Sciatic nerve (tissue), 2 donors: Measurements from ENCODE around the gene VWA5A. TPM values are rescaled to one million over a fixed set of nuclear protein-coding genes. Genes with fewer than 3 reads are reported as not detected.

Source experiments
- ATAC-seq: fragments of 200-7000 bp; cut with Tn5 transposase; one replicate; pipeline ENCODE4 v1.9.1; 2020; ENCODE audit warnings: mild to moderate bottlenecking, moderate library complexity
- DNase-seq: peaks from one replicate; pipeline ENCODE4 v3.0.0-alpha.2; 2020; ENCODE audit warnings: low spot score
- intact Hi-C: fragments of 100-400 bp; cut with DNase I; formaldehyde crosslinking; loops from one replicate; pipeline ENCODE4 v1.14.2; 2022
- total RNA-seq: library from RNA; stranded (reverse); fragmentation: NEBNext Ultra II Directional; extraction: Animal tissue kit (Norgen Biotek cat#: 25700); gene quantifications from one replicate; pipeline ENCODE4 v1.2.1, GENCODE V29; 2021
- donor health status: DM: no; HTN: no; CAD: no.
- donor health status: DM: no; HTN: no; CAD: no.

Gene VWA5A, protein sequence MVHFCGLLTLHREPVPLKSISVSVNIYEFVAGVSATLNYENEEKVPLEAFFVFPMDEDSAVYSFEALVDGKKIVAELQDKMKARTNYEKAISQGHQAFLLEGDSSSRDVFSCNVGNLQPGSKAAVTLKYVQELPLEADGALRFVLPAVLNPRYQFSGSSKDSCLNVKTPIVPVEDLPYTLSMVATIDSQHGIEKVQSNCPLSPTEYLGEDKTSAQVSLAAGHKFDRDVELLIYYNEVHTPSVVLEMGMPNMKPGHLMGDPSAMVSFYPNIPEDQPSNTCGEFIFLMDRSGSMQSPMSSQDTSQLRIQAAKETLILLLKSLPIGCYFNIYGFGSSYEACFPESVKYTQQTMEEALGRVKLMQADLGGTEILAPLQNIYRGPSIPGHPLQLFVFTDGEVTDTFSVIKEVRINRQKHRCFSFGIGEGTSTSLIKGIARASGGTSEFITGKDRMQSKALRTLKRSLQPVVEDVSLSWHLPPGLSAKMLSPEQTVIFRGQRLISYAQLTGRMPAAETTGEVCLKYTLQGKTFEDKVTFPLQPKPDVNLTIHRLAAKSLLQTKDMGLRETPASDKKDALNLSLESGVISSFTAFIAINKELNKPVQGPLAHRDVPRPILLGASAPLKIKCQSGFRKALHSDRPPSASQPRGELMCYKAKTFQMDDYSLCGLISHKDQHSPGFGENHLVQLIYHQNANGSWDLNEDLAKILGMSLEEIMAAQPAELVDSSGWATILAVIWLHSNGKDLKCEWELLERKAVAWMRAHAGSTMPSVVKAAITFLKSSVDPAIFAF
- 27.6 TPM for total RNA-seq

DNA sequence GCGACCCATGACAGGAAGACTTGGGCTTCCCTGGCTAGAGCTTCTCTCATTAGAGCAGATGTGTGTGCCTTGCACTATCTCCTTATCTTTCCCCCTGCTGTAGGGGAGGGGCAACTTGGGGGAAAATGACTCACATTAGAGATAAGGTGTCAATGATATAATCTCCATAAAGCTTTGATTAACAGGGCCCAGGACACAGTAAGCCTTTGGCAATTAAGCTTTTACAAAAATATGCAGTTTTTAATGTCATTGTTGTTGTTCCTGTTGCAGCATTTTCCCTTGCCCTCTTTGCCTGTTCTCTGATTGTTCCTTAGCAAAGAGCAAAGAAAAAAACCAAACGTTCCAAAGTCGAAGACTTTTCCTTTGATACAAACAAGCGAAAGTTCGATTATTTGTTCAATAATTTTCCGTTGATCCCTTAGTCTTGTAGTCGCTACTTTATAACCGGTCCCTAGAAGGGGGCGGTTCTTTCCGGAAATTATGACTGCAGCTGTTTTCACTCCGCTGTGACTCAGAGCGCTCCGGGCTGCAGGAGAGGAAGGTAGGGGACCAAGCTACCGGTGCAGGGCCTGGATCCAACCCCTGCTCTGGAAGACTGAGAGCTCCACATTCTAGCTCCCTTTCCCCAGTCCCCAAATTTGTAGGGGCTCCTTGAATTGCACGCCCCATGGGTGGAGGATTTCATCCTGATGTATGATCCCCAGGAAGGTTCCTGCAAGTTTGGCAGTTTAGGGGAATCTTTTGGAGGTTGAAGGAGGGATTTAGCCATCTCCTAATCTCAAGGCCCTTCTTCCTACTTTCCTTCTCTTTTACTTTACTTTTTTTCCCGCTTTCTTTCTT, at the start of gene VWA5A:
Gene VWA5A (plus strand): TSS at position 509 of the 840 bp plus-strand sequence. CDS start 2,062 bp downstream, outside the sequence.
- peak; percentile 97 for ATAC-seq
- intact Hi-C loops: no loop called here
- DNase-seq: peak; percentile 87

DNA sequence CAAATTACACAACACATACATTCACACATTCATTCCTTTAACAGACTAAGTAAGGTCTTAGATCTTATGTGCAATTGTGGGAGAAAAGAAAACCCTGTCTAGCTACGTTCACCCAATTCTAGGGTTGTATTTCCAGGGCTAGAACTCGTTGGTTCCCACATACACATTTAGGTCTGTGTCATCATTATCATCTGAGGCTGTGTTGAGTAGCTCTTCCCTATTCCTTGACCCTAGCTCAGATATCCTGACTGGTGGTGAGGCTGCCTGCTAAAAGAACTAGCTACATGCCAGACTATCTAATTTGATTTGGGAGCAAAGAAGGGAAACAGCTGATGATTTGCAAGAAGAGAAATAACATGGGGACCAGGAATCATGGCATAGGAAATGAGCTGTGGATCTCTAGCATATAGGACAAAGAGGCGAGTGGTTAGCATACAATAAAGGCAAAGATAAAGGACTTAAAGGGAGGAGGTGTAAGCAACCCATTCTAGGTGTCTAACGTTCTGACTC, 46.6 kb upstream of the VWA5A start:
- ATAC-seq (no peak), DNase-seq (no peak)
- intact Hi-C loops: no loop called here

DNA sequence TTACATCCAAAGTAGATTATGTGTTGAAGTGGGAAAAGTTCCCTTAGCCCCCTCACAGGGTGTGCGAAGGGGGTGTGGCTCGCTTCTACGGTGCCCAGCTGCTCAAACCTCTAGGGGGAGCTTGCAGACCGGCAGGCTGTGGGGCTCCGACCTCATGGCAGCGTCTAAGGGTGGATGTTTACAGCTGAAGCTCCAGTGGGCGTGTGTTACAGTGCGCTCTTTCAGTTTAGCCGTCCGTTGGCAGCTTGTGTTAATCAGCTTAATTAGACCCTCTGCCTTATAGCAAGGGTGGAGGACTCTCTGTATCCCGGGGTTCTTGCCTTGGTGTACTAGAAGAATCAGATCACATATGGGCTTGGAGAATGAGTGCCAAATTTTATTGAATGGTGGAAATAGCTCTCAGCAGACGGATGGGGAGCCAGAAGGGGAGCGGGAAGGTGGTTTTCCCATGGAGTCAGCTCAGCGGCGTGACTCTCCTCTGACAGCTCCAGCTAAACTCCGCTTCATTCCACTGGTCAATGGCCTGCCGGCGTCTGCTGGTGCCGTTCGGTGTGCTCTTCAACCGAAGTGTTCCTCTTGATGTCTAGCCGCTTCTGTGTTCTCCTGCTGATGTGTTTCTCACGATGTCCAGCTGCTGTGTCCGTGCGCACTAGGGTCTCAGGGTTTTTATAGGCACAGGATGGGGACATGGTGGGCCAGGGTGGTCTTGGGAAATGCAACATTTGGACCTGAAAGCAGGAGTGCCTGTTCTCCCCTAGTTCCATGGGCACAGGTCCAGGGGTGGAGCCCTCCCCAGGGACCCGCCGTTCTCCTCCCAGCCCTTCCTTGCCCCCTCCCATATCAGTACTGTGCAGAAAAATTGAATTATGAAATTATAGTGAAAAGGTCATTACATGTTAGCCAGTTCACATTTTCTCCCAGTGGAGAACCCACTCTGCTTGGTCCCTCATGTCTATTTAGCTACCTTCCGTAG, 45.5 kb upstream of the VWA5A start:
- intact Hi-C loops: no loop called here
- ATAC-seq: peak; percentile 65
- peak; percentile 67 for DNase-seq

DNA sequence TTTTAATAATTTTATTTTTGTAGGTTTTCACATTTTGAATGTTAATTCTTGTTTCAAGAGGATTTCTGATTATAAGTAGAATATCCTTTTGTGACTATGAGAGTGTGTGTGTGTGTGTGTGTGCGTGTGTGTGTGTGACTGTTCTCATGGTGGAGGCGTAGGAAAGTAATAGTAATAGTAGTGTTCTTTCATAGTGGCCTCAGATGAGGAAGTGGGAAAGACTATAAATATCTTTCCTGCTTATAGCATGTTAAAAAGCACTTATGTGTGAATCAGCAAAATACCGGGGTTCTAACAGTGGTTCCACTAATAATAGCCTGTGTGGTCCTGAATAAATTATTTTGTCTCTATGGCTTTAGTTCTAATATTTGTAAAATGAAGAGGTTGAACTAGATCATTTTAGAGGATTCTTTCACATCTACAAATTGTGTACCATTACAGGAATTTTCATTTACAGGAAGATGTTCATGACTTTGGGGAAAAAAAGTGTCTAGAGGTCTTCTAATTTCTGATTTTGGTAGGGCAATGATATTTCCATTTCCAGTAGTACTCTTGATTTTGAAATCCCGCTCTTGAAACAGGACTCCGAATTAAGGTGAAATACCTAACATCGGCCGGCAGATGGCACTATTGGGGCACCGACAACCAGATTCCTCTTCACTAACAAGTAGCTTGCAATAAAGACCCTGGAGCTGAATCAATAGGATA, 44.2 kb upstream of the VWA5A start:
- intact Hi-C loops: no loop called here
- DNase-seq (peak; percentile 77), ATAC-seq (peak; percentile 67)

DNA sequence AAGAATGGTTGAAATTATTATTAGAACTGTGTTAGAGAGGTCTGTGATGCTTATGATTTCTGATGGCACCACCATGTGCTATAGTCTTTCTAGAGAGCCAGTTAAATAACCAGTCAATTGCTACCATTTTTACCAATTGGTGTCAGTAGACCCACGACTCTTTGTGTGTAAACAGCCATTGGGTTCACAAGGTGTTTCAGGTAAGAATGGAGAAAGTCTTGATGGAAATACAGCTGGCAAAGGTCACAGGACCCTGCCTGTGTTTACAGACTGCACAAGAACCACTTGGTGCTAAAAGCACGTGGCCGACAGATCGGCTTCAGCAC, 43.7 kb upstream of the VWA5A start:
- intact Hi-C loops: no loop called here
- DNase-seq (no peak), ATAC-seq (no peak)

DNA sequence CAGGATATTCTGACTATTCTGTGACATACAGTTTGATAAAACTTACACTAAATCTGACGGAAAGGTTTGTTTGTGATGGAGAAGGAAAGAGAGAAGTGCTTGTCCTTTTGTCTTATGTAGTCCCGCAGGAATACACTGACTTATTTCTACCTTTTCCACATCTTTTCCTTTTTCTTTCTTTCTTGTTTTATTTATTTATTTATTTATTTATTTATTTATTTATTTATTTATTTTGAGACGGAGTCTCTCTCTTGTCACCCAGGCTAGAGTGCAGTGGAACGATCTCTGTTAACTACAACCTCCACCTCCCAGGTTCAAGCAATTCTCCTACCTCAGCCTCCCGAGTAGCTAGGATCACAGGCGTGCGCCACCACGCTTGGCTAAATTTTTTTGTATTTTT, 43.1 kb upstream of the VWA5A start:
- no peak for DNase-seq
- intact Hi-C loops: no loop called here
- no peak for ATAC-seq

DNA sequence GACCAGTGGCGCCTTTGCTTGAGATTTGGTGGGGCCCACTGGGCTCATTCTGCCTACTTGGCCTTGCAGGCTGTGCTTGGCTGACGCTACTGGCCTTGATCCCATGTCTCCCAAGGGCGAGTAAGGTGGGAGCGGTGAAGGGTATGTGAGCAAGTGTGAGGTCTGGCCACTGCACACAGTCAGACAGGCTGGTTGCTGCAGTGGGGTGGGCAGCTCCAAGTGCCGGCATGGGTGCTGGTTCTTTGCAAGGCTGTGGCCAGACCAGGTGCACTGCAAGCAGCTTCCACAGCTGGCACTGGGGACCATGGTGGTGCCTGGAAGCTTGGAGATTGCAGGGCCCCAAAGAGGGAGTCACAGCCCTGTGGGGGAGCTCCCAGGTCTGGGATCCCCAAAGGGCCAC, 40.7 kb upstream of the VWA5A start:
- intact Hi-C loops: no loop called here
- DNase-seq: no peak
- ATAC-seq: no peak

DNA sequence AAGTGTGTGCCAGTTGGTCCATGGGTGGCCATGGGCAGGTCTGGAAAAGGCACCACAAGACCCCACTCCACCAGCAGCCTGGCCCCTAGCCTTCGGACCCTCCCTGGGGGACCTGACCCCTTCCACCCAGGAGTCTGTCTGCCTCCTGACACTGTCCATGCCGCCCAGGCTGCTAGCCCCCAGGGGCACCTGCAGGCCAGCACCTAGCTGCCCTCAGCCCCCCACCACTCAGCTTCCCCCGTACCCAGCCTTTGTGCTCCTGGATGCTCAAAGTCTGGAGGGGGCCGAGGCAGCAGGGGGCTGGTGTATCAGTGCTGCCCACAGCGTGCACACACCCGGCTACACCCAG, 39.8 kb upstream of the VWA5A start:
- peak; percentile 14 for ATAC-seq
- intact Hi-C loops: no loop called here

DNA sequence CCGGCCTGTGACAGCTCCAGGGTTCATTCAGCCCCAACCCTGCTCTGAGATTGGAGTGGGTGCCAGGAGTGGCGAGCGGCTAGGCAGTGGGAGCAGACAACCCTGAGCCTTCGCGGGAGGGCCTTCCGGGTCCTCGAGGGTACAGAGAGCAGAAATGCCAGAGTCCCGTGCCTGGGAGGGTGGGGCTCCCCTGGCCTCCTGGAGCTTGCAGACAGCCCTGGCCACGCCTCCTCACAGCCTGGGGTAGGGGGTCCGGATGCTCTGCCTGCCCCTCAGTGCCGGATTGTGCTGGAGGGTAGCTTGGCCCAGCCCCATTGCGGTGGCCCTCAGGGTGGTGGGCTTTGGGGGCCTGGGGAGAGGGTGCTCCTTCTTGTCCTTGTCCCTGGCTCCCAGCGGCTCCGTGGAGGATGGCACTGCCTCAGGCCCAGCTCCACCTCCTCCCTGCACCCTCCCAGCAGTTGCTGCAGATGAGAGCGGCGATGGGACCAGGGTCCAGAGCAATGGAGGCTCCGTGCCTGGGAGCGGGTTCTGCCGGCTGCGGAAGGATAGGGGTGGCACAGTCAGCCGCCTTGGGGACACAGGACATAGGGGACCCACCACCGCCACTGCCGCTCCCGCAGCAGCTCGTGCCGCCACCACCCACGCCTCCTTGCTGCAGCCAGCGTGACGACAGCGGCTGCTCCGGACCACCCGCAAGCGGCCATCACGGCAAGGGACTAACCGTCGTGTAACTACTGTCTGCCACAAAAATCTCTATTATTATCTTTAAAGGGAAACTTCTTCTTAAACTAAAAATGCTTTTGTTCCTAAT, 39.2 kb upstream of the VWA5A start:
- peak; percentile 57 for ATAC-seq
- DNase-seq: peak; percentile 58
- intact Hi-C loops: no loop called here

More for the DNA sequence above, 39.8 kb upstream of the VWA5A start:
- DNase-seq: no peak

DNA sequence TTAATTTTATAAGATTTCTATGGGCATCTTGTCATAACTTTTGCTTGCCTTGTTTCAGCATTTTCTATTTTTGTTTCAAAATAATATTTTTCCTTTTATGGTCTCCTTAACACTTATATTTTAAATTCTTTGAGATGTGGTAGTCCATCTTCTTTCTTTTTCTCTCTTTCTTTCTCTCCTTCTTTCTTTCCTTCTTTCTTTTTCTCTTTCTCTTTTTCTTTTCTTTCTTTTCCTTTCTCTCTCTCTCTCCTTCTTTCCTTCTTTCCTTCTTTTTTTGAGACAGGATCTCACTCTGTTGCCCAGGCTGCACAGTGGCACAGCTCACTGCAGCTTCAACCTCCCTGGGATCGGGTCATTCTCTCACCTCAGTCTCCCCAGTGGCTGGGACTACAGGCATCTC, 38.0 kb upstream of the VWA5A start:
- no peak for DNase-seq
- no peak for ATAC-seq
- intact Hi-C loops: no loop called here

DNA sequence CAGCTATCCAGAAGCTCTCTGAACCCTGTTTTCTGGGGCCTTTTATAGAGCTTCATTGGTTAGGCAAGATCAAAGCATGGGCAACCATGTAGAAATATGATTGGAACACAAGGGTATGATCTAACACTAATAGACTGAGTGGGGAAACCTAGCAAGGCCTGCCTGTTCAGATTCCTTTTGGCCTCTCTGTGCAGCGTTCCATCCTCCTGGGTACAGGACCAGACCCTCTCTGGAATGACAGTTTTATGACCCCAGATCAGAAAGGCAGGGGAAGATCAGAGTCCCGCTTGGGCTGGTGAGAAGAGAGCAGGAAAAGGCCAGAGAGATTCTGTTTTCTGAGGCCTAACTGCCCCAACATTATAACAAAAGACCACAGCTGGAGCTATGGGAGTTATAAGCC, 36.7 kb upstream of the VWA5A start:
- intact Hi-C loops: no loop called here
- ATAC-seq (no peak), DNase-seq (no peak)

DNA sequence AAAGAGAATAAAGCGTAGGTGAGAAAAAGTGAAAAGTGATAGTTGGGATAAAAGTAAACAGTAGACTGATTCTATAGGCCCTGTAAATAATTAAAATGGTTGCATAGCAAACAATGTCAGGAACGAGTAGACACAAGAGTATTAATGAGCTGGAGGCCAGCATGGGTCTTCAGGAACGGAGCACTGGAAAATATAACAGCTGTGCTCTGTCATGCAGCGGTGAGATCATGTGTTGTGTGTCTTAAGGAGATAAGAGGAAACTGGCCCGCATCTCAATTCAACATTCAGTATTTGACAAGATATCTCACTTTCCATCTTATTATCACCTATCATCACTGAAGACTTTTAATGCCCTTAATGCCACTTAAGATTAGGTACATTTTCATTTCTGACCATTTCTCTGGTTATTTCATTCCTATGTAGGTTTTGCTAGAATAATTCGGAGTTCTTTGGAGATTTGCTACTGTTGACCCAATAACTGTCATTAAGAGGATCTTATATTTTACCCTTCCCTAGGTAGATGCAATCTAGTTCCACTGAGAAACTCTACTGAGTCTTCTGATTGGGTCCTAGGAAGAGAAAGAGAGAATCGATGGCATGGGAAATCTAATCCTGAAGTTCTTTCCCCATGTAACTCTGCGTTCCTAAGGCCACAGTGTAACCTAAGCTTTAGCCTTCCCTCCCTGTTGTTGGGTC, 35.5 kb upstream of the VWA5A start:
- intact Hi-C loops: no loop called here
- ATAC-seq: no peak

DNA sequence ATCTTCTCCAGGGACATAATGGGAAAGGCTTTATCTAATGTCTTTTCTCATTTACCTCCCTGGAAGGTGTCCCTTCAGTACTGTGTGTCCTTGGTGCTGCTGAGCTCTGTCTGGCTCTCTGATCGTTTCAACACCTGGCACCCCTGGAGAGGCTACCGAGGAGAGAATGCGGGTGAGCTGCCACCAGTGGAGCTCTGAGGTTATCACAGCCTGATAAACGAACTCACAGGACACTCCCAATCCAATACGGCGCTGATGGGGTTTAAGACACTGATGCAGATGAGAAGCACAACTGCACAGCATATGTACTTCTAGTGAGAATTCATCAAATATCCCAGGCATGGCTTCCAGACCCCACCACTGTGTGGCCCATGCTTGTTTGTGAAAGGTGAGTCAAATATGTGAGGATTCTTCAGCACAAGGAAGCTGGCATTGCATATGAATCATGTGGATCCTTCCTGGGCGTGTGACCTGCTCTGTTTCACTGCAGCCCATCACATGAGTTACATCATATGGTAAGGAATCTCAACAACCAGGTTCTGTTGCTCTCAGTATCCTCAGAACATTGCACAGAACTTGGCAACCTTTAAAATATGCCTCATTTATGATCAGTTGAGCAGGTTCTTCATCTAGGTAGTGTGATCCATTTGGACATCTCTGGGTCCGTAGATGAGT, 34.8 kb upstream of the VWA5A start:
- DNase-seq: no peak
- intact Hi-C loops: no loop called here
- no peak for ATAC-seq

More for the DNA sequence above, 35.5 kb upstream of the VWA5A start:
- DNase-seq: no peak

DNA sequence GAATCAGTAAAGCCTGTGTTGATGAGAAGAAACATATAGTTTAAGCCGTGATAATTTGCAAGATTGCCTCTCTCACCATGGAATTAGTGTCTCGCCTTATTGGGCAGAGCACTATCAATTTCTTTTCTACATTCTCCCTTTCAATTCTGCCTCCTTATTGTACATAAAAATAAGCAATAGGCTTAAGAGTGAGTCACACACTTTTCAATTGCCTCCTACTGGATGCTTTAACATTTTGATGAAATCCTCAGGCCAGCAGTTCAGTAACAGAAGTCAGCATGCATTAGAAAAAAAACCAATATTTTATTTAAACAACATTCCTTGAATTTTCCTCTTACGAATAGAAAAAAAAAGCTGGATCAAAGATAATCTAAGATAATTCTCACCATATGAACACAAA, 33.8 kb upstream of the VWA5A start:
- intact Hi-C loops: no loop called here
- ATAC-seq (no peak), DNase-seq (no peak)

DNA sequence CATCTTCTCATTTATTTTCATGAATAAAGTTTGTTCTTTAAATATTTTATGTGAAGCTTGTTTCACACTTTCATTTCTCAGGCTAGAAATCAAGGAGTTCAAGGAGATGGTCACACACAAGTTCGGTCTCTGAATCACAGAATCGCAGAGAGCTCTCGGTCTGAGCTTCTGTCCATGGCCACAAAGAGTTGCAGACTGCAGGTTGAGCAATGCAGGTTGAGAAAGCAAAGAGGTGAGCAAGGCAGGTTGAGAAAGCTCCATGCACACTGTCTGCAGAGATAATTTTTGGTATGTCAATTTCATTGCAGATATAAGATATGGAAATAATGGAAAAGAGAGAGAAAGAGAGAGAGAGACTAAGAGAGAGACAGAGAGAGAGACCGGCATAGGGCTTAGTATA, 32.9 kb upstream of the VWA5A start:
- DNase-seq: no peak
- intact Hi-C loops: no loop called here

DNA sequence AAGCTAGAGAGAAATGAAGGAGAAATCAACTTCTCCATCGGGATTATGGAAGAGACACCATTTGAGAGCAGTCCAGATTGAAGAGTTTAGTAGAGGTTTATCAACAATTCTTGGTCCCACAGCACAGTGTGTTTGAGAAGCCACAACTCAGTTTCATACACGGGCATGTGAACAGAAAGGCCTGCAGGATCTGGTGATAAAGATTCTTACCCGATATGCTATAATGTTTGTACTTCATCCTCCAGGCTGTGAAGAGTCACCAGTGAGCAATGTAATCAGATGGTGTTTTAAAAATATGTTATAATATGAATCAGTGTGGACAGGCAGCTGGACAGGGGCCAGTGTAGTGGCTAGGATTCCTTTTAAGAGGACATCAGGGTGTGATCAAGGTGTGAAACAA, 29.7 kb upstream of the VWA5A start:
- intact Hi-C loops: no loop called here
- ATAC-seq (no peak), DNase-seq (no peak)

More for the DNA sequence above, 32.9 kb upstream of the VWA5A start:
- no peak for ATAC-seq
